HG02870 (cell line): Measurements from ENCODE around the gene GNAI1.

ENCODE experiments used
- ATAC-seq: cut with Tn5 transposase; IDR thresholded peaks from one replicate; pipeline ENCODE4 v1.9.1; 2021; ENCODE audit warnings: mild to moderate bottlenecking, moderate library complexity; ENCODE audit not compliant: unreplicated experiment

Gene GNAI1

GRCh38 chr7:80131675-80132435 is 2.8 kb upstream of the GNAI1 start:
- no peak for ATAC-seq

GRCh38 chr7:80132594-80132993 is 2.0 kb upstream of the GNAI1 start:
- ATAC-seq = no peak

- ATAC-seq = no peak
Observed at GRCh38 chr7:80133361-80134114, 1.1 kb upstream of the GNAI1 start.

GRCh38 chr7:80134115-80134535 is 506 bp upstream of the GNAI1 start:
- no peak for ATAC-seq

GRCh38 chr7:80135309-80136104 is 876 bp downstream of the GNAI1 start:
- ATAC-seq = peak; percentile 13

GRCh38 chr7:80136261-80137055 is 1.8 kb downstream of the GNAI1 start:
- ATAC-seq = peak; percentile 44

- ATAC-seq = no peak
Observed at GRCh38 chr7:80137410-80137809, 2.8 kb downstream of the GNAI1 start.

- ATAC-seq = no peak
Observed at GRCh38 chr7:80139236-80139635, 4.6 kb downstream of the GNAI1 start.

GRCh38 chr7:80140388-80140787 is 5.8 kb downstream of the GNAI1 start:
- ATAC-seq = no peak

- ATAC-seq = no peak
Observed at GRCh38 chr7:80141376-80141775, 6.7 kb downstream of the GNAI1 start.

GRCh38 chr7:80142853-80143580 is 8.4 kb downstream of the GNAI1 start:
- no peak for ATAC-seq

GRCh38 chr7:80145780-80146422 is 11.3 kb downstream of the GNAI1 start:
- ATAC-seq = no peak

- ATAC-seq = no peak
Observed at GRCh38 chr7:80146545-80147182, 12.0 kb downstream of the GNAI1 start.

- ATAC-seq = no peak
Observed at GRCh38 chr7:80147543-80148391, 13.1 kb downstream of the GNAI1 start.

GRCh38 chr7:80150611-80151273 is 16.1 kb downstream of the GNAI1 start:
- no peak for ATAC-seq

- no peak for ATAC-seq
Observed at GRCh38 chr7:80151274-80151665, 16.6 kb downstream of the GNAI1 start.

- ATAC-seq = no peak
Observed at GRCh38 chr7:80153446-80153845, 18.8 kb downstream of the GNAI1 start.
